Nephron (organoid): Measurements from ENCODE around the gene RPL13.

Experiments used
- H3K27ac Mint-ChIP-seq, 3 experiments: 2 replicates each; pipeline ENCODE4 v1.8.0; 2020; ENCODE audit warnings: mixed read lengths in 3 of 3, mild to moderate bottlenecking in 2 of 3, moderate library complexity in 1 of 3
- H3K27me3 Mint-ChIP-seq: 2 replicates; pipeline ENCODE4 v1.8.0; 2021; ENCODE audit warnings: low read depth, mild to moderate bottlenecking, moderate library complexity, mixed read lengths
- H3K36me3 Mint-ChIP-seq: 2 replicates; pipeline ENCODE4 v1.8.0; 2020; ENCODE audit warnings: low read depth, mixed read lengths
- H3K4me1 Mint-ChIP-seq: 2 replicates; pipeline ENCODE4 v1.8.0; 2020; ENCODE audit warnings: mixed read lengths
- H3K4me3 Mint-ChIP-seq, 3 experiments: 2 replicates each; pipeline ENCODE4 v1.8.0; 2020; ENCODE audit warnings: mild to moderate bottlenecking in 3 of 3, mixed read lengths in 3 of 3, moderate library complexity in 2 of 3
- H3K9me3 Mint-ChIP-seq: 2 replicates; pipeline ENCODE4 v1.8.0; 2020; ENCODE audit warnings: mixed read lengths
- TF ChIP-seq, protein P1 (sequence below), 3 experiments: fragments of 200-600 bp; sonication (generic); IDR thresholded peaks; one replicate each; pipeline ENCODE4 v1.5.0; 2021; ENCODE audit warnings: antibody characterized with exemption in 3 of 3; ENCODE audit not compliant: unreplicated experiment in 3 of 3

RPL13 gene

DNA sequence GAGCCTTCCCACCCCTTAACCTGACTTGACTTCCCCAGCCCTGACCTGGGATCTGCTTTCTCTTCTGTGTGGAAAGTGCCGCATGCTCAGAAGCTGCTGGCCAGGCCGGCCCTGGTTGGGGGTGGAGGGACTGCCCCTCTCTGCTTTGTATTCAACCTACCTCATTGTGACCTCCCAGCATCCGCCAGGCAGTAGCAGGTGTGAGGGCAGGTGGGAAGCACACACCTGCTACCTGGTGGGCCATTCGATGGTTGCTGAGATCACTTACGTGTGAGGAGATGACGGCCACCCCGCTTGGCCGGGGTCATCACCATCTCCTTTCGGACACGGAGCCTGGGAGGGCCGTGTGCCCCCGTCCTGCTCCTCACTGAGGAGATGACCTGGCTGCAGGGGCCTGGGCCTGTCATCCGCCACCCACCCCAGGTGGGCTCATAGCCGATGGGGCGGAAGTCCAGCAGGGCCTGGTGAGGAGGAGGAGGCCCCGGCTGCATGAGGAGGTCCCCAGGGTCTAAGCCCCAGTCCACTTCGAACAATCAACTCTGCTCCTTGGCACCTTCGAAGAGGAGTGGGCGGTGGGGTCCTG lies 22.2 kb downstream of the RPL13 start:
- Mint-ChIP-seq H3K36me3 (no peaks in the 10 kb centered on the region), H3K27ac (no peak overlapping the region), H3K4me1 (no peaks in the 10 kb centered on the region), H3K27me3 (peaks cover 8% of the 10 kb centered on the region), H3K9me3 (no peaks in the 10 kb centered on the region), H3K4me3 (no peak overlapping the region)
- TF ChIP-seq, protein P1, sequence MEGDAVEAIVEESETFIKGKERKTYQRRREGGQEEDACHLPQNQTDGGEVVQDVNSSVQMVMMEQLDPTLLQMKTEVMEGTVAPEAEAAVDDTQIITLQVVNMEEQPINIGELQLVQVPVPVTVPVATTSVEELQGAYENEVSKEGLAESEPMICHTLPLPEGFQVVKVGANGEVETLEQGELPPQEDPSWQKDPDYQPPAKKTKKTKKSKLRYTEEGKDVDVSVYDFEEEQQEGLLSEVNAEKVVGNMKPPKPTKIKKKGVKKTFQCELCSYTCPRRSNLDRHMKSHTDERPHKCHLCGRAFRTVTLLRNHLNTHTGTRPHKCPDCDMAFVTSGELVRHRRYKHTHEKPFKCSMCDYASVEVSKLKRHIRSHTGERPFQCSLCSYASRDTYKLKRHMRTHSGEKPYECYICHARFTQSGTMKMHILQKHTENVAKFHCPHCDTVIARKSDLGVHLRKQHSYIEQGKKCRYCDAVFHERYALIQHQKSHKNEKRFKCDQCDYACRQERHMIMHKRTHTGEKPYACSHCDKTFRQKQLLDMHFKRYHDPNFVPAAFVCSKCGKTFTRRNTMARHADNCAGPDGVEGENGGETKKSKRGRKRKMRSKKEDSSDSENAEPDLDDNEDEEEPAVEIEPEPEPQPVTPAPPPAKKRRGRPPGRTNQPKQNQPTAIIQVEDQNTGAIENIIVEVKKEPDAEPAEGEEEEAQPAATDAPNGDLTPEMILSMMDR (IDR thresholded peaks at IDR 0.05; ENCODE audit: unreplicated experiment in 3 of 3): no peak

GRCh38 chr16:89583197-89583894 lies 22.9 kb downstream of the RPL13 start:
- H3K27ac Mint-ChIP-seq: no peak overlapping the region
- no peaks in the 10 kb centered on the region for H3K9me3 Mint-ChIP-seq
- H3K4me1 Mint-ChIP-seq: no peaks in the 10 kb centered on the region
- H3K4me3 Mint-ChIP-seq: no peak overlapping the region
- TF ChIP-seq, protein P1 (IDR thresholded peaks at IDR 0.05; ENCODE audit: unreplicated experiment in 3 of 3): no peak
- H3K36me3 Mint-ChIP-seq: no peaks in the 10 kb centered on the region
- peaks cover 2% of the 10 kb centered on the region for H3K27me3 Mint-ChIP-seq

DNA sequence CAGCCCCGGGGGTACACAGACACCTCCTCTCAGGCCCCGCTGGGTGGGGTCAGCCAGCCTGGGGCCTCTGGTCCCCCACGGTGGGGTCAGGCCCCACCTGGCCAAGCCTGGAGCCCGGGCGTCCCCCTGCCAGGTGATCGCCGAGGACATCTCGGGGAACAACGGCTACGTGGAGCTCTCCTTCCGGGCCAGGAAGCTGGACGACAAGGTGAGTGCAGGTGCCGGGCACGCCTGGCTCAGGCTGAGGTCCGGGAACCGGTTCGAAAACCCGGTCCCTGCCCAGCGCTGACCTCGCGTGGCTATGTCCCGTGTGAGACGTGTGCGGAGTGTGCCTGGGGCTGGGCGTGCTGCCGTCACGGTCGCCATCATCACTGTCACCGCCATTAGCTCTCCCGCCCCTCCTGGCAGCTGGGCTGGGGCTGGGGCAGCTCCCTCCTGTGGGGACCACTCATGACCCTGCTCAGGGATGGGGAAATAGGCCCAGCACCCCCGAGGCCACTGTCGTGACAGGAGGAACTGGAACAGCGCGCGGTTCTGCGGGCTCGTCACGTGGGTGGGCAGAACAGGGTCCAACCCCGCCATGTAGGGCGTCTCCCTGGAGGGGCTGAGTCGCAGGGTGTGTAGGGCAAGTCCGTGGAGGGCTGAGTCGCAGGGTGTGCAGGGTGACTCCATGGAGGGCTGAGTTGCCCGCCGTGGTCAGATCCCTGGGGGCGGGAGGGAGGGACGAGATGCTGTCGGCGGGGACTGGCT lies 23.6 kb downstream of the RPL13 start:
- Mint-ChIP-seq H3K9me3 (no peaks in the 10 kb centered on the region), H3K36me3 (no peaks in the 10 kb centered on the region), H3K27ac (no peak overlapping the region), H3K4me3 (no peak overlapping the region), H3K27me3 (no peaks in the 10 kb centered on the region), H3K4me1 (no peaks in the 10 kb centered on the region)
- TF ChIP-seq, protein P1 (IDR thresholded peaks at IDR 0.05; ENCODE audit: unreplicated experiment in 3 of 3): no peak

GRCh38 chr16:89584768-89585549 lies 24.5 kb downstream of the RPL13 start:
- TF ChIP-seq, protein P1 (IDR thresholded peaks at IDR 0.05; ENCODE audit: unreplicated experiment in 3 of 3): no peak
- Mint-ChIP-seq H3K4me1 (no peaks in the 10 kb centered on the region), H3K9me3 (no peaks in the 10 kb centered on the region), H3K27me3 (no peaks in the 10 kb centered on the region), H3K27ac (no peak overlapping the region), H3K36me3 (no peaks in the 10 kb centered on the region), H3K4me3 (no peak overlapping the region)

DNA sequence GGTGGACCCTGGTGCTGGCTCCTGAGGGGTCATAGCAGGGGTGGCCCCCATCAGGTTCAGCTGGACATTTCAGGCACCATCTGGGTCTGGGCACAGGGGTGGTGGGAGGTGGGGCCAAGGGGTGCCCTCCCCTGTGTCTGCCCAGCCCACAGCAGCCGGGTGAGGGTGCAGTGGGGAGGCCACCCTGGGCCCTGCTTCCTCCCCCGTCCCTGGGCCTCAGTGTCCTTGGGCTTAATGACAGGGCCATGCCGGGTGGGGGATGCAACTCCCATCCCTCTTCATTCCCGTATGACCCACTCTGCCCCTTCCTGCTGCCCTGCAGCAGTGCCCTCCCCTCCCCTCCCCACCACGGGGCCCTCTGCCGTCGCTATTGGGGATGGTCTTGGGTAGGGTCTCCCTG lies 25.7 kb downstream of the RPL13 start:
- TF ChIP-seq, protein P1 (IDR thresholded peaks at IDR 0.05; ENCODE audit: unreplicated experiment in 3 of 3): no peak
- Mint-ChIP-seq H3K4me1 (no peaks in the 10 kb centered on the region), H3K27me3 (no peaks in the 10 kb centered on the region), H3K27ac (no peak overlapping the region), H3K36me3 (no peaks in the 10 kb centered on the region), H3K4me3 (no peak overlapping the region), H3K9me3 (no peaks in the 10 kb centered on the region)
